ENCODE results near the gene SUGT1.

- no peak for TF ChIP-seq CTCF (IDR thresholded peaks at IDR 0.05; ENCODE audit: poor library complexity)
- no peak for TF ChIP-seq EZH2 (IDR thresholded peaks at IDR 0.05; ENCODE audit: borderline replicate concordance)
- no peak for TF ChIP-seq EZH2phosphoT487 (IDR thresholded peaks at IDR 0.05; ENCODE audit: low read depth, severe bottlenecking, unreplicated experiment)
Measured at GRCh38 chr13:52638666-52639328, 13.8 kb upstream of the SUGT1 start.

Measured in hepatocyte (in vitro differentiated cells).